ENCODE measurements around the gene APOD.

APOD gene

GRCh38 chr3:195612075-195612800 is 28.5 kb upstream of the APOD start:
- ATAC-seq, result no peak
- TF ChIP-seq SNAI2 (CRISPR knock-in tag; IDR thresholded peaks at IDR 0.05), result no peak
- no peak for TF ChIP-seq ZNF70 (CRISPR knock-in tag; IDR thresholded peaks at IDR 0.05)
- TF ChIP-seq TSHZ2 (CRISPR knock-in tag; IDR thresholded peaks at IDR 0.05), result no peak
- TF ChIP-seq ARNTL (CRISPR knock-in tag; IDR thresholded peaks at IDR 0.05; ENCODE audit: borderline replicate concordance, low read depth), result no peak
- TF ChIP-seq TOX (CRISPR knock-in tag; IDR thresholded peaks at IDR 0.05; ENCODE audit: borderline replicate concordance), result no peak
- no peak for TF ChIP-seq RARB (CRISPR knock-in tag; IDR thresholded peaks at IDR 0.05)
- TF ChIP-seq ZC3H10 (CRISPR knock-in tag; IDR thresholded peaks at IDR 0.05), result no peak
- no peak for TF ChIP-seq GLIS3 (CRISPR knock-in tag; IDR thresholded peaks at IDR 0.05)
- TF ChIP-seq OSR1 (CRISPR knock-in tag; IDR thresholded peaks at IDR 0.05), result no peak
- TF ChIP-seq ZNF8 (CRISPR knock-in tag; IDR thresholded peaks at IDR 0.05), result no peak
- no peak for TF ChIP-seq PPARA (CRISPR knock-in tag; IDR thresholded peaks at IDR 0.05; ENCODE audit: borderline replicate concordance)
- no peak for TF ChIP-seq ZFP30 (CRISPR knock-in tag; IDR thresholded peaks at IDR 0.05)
- TF ChIP-seq CSRNP3 (CRISPR knock-in tag; IDR thresholded peaks at IDR 0.05), result no peak
- no peak for TF ChIP-seq BACH2 (CRISPR knock-in tag; IDR thresholded peaks at IDR 0.05; ENCODE audit: borderline replicate concordance)
- no peak for TF ChIP-seq POU6F1 (CRISPR knock-in tag; IDR thresholded peaks at IDR 0.05; ENCODE audit: borderline replicate concordance, low read depth)
- TF ChIP-seq ESRRG (CRISPR knock-in tag; IDR thresholded peaks at IDR 0.05), result no peak
- no peak for TF ChIP-seq ZFP3 (CRISPR knock-in tag; IDR thresholded peaks at IDR 0.05)
- no peak for TF ChIP-seq ISL1 (CRISPR knock-in tag; IDR thresholded peaks at IDR 0.05)
- no peak for TF ChIP-seq PATZ1 (CRISPR knock-in tag; IDR thresholded peaks at IDR 0.05; ENCODE audit: borderline replicate concordance)

- no peak for ATAC-seq
- no peak for TF ChIP-seq ZNF70 (CRISPR knock-in tag; IDR thresholded peaks at IDR 0.05)
- TF ChIP-seq ZC3H10 (CRISPR knock-in tag; IDR thresholded peaks at IDR 0.05), result no peak
- TF ChIP-seq BACH2 (CRISPR knock-in tag; IDR thresholded peaks at IDR 0.05; ENCODE audit: borderline replicate concordance), result no peak
- no peak for TF ChIP-seq SNAI2 (CRISPR knock-in tag; IDR thresholded peaks at IDR 0.05)
- TF ChIP-seq ARNTL (CRISPR knock-in tag; IDR thresholded peaks at IDR 0.05; ENCODE audit: borderline replicate concordance, low read depth), result no peak
- no peak for TF ChIP-seq PPARA (CRISPR knock-in tag; IDR thresholded peaks at IDR 0.05; ENCODE audit: borderline replicate concordance)
- TF ChIP-seq ZFP3 (CRISPR knock-in tag; IDR thresholded peaks at IDR 0.05), result no peak
- no peak for TF ChIP-seq CSDC2 (CRISPR knock-in tag; IDR thresholded peaks at IDR 0.05)
- no peak for TF ChIP-seq GLIS3 (CRISPR knock-in tag; IDR thresholded peaks at IDR 0.05)
- no peak for TF ChIP-seq TSHZ2 (CRISPR knock-in tag; IDR thresholded peaks at IDR 0.05)
- TF ChIP-seq CREB5 (CRISPR knock-in tag; IDR thresholded peaks at IDR 0.05; ENCODE audit: low read depth), result no peak
- no peak for TF ChIP-seq ISL1 (CRISPR knock-in tag; IDR thresholded peaks at IDR 0.05)
- no peak for TF ChIP-seq POU6F1 (CRISPR knock-in tag; IDR thresholded peaks at IDR 0.05; ENCODE audit: borderline replicate concordance, low read depth)
- no peak for TF ChIP-seq ZNF565 (CRISPR knock-in tag; conservative IDR thresholded peaks at IDR 0.05; ENCODE audit: low read depth)
- TF ChIP-seq ESRRG (CRISPR knock-in tag; IDR thresholded peaks at IDR 0.05), result no peak
- TF ChIP-seq TCF4 (CRISPR knock-in tag; IDR thresholded peaks at IDR 0.05; ENCODE audit: borderline replicate concordance), result no peak
Observed at GRCh38 chr3:195609229-195609628, 25.5 kb upstream of the APOD start.
